HG02870 (cell line): ENCODE results near the gene ZDHHC14.

Source experiments
- ATAC-seq: cut with Tn5 transposase; IDR thresholded peaks from one replicate; pipeline ENCODE4 v1.9.1; 2021; ENCODE audit warnings: mild to moderate bottlenecking, moderate library complexity; ENCODE audit not compliant: unreplicated experiment

The ZDHHC14 gene

DNA sequence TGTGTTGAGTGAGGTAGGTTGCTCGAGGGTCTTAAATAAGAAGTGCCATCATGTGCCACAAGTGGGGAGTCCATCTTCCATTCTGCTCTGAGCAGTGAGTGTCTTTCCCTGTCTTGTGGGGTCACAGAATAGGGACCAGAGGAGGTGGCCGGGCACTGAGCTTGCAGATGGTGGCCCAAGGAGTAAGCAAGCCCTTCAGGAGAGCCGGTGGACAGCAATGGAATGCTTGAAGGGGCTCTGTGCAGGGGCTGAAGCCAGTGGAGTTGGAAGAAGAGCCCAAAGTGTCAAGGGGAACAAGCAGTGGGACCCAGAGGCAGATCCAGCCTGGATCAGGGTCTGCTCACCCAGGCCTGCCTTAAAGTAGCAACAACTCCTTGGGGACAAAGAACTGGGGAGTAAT, 228.6 kb downstream of the ZDHHC14 start:
- ATAC-seq = no peak

DNA sequence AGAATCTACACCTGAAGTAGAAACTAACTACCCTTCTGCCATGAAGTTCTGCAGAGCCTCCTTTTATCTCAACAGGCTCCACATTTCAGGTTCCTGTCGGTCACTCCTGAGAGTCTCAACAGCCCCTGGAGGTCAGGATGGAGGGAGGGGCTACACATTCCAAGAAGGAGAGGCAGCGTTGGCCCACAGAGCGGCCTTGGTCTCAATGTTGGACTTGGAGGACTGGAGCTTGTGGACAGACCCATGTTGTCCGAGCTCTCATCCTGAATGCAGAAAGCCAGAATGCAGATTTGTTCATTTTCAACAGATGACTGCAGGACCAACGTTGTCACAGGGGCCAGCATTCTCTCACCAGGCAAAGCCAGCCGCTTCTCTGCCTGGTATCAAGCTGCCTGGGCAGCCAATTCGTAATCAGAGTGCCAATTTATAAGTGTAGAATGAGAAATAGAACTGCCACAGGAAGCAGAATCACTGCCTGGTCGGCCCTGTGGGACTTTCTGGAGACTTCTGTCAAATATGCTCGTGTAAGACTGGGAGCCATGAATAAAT, 229.5 kb downstream of the ZDHHC14 start:
- no peak for ATAC-seq

DNA sequence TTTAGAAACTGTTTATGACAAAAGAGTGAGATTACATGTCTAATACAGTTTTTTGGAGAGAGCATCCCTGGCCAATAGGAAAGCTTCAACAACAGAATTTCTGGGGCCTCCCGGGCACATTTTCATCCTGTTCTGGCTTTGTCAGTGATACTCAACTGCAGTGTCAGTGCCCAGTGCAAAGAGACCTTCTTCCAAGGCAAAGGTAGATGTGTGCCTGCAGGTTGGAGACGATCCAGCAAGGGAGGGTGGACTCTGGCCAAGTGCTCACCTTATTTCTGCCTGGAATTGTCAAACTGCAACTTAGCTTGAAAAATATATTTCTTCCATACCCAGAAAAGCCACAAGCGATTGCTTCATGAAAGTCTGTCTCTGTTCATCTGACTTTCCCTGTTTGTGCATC, 230.4 kb downstream of the ZDHHC14 start:
- ATAC-seq = no peak

DNA sequence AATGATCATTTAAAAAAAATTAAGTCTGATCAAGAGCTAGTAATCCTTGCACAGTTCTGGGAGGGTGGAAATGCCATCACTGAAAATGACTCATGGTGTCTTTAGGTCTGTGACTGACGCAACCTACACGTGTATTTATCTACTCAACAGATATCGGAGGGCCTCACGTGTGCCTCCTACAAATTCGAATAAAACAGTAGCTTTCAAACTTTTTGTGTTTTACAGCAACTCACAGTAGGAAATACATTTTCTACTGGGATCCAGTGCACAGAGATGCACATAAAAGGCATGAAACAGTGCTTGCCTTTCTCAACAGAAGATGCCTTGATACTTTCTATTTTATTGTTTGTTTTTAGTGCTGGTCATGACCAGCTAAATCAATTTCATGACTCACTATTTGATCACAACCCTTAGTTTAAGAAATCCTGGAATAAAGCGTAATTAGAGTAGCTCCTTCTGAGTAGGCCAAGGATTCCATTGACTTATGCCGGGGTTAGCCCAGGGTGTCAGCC, 232.1 kb downstream of the ZDHHC14 start:
- no peak for ATAC-seq

DNA sequence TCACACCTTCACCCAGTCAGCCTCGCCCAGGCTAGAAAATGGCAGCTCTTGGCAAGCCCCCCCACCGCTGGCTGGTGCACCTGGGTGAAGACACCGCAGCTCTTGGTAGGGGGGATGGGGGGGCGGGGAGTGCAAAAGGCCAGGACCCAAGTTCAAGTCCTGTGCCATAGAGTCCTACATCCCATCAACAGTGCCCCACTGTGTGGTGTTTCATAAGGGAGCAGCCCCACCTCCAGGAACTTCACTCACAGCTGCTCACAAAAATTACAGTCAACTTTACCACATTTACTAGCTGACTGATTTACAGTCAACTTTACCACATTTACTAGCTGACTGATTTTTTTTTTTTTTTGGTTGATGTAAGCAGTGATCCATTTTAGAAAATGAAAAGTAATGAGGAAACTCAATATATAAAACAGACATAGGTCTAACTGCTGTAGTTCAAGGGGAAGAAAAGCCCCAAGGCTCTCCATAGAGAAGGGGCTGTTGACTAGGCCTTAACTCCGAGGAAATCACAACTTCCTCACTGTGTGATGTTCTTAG, 233.1 kb downstream of the ZDHHC14 start:
- ATAC-seq = no peak

DNA sequence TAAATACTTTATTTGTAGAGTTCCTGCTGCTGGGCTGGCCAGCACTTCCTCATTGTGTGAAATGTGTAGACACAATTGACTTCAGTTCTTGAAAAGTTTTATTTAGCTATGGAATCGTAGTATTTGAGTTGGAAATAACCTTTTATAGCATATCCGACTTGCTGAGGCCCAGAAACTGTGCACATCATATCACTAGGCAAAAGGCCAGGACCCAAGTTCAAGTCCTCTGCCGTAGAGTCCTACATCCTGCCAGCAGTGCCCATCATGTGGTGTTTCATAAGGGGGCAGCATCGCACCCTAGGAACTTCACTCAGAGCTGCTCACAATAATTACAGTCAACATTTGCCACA, 234.4 kb downstream of the ZDHHC14 start:
- no peak for ATAC-seq

DNA sequence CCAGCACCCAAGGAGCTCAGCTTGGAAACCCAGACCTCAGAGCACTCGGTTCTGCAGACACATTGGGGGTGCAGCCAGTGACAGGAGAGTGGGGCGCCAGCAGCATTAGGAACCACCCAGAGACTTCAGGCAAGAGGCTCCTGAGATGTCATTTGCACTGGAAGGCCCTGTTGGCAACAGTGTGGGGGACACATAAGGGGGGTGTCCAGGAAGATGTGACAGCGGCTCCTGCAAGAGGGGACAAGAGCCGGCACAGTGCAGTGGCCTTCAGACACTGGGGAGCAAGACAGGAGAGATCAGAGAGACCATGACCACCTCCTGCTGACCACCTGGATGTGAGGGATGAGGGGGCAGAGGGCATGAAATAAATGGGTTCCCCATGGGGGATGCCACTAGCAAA, 235.0 kb downstream of the ZDHHC14 start:
- no peak for ATAC-seq

DNA sequence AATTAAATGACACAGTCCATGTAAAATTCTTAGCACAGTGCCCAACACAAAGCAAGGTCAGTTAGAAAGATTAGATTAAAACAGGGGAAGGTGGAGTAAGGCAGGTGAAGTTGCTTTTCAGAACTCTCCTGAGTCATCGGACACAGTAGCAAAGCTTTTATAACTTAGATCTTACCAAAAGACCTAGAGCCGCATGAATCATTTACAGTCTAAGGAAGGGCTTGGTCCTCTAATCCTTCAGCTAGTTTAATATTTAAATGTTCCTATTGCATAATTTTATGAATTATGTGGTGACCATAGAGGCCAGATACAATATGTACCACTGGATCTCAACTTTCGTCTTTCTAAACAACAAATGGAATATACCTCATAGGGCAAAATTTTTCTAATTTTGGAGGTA, 240.0 kb downstream of the ZDHHC14 start:
- no peak for ATAC-seq

DNA sequence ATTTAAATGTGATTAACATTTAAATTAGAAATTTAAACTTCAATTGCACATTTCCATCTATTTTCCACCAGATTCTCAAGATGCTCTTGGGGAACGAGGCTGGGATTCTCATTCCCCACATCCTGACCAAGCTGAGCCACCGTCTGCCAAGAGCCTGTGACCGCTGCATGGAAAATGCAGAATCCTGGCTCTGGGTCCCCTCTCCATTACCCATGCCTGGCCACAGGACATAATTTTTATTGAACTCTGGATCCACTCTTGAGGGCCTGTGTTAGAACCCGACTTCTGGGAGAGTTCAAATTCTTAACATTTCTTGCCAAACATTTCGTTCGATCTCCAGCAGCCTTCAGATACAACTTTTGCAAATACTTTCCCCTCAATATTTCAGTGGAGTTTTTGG, 240.4 kb downstream of the ZDHHC14 start:
- ATAC-seq = no peak

DNA sequence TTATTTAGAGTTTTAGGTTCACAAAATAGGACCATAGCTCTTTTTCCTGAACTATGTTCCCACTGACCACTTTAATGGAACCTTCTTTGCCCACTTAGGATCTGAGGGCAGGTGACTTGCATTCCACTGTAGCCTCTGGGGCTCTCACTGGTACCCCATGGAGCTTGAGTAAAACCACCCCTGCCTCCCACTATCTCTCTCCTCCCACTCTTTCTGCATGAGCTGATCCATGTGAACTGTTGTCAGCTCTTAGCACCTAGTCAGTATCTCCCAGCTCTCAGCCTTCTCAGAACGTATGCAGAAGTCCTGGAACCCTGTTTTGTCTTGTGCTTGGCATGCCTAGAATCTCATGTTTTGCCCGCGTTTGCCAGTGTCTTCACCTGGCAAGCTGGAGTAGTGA, 241.4 kb downstream of the ZDHHC14 start:
- no peak for ATAC-seq

DNA sequence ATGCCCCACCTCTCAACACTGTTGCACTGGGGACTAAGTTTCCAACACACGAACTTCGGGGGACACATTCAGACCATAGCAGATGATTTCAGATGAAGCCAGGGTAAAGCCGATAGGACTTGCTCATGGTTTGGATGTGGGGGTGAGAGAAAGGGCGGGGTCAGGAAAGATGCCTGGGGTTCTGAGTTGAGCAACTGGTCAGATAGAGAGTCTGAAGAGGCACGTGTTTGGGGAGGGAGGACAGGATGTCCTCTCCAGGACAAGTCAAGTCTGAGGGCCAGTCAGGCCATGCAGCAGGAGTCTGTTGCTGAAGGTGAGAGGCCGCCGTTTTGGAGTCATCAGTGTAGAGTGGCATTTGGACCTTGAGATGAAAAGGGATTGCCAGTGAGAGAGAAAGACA, 244.1 kb downstream of the ZDHHC14 start:
- ATAC-seq = no peak

DNA sequence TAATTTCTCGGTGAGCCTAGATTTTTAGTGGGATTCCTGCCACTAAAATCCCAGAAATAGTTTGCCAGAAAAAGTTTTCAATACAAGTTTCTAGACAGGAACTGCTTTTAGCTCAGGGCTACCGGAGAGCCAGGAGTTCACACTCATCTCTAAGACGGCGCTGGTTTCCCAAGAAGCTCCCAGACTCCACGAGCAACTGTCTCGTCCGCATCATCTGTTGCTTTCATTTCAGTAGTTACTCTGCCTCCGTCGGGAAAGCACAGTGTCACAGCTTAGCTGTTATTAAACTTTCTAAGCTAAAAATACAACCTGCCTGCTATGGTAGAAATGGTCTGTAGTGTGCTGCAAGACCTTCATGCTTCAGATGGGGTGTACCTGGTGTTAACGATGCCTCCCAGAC, 244.8 kb downstream of the ZDHHC14 start:
- ATAC-seq = no peak

DNA sequence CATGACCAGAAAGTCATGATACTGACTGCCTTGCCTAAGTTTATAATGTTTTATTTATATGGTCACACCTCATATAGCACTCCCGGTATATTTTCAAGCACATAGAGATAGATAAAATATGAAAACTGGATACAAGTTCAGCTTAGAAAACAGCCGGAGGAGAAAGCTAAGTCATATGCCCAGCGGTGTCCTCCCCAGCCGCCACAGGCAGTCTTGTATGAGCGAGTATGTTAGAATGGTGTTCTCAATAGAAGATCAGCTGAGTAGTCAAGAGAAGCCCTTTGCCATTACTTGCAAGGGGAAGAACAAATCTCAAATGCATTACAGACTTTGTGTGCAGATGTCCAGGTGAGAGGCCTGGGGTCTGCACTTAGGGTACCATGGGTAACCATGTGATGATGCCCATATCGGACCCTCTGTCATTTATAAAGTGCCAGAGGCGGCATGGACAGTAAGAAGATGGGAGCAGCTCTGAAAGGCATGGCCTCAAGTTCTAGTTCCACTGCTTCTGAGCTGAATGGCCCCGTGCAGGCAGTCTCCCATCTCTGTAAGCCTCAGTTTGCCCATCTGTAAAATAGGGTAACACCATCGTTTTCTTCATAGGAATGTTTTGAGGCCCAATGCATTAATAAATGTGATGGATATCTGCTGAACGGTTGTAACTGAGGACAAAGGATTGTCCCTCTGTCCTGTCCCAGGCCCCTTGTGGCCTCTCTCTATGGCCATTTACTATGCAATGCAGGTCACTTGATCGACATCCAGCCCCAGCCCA, 246.4 kb downstream of the ZDHHC14 start:
- no peak for ATAC-seq

DNA sequence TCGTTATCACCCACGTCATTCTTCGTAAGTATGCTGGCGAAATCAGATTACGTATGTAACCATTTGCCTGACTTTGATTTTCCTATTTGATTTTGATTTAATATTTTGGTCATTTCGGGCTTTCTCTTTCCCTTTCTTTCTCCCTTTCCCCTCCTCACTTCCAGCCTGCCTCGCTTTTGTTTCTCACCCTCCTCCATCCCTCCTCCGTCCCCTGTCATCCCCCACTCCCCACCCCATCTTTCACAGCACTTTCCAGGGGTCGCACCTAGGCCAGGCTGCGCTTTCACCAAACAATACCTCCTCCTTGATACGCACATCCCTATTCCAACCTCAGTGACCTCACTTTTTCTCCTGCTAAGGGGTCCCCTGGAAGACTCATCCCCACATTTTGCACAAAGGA, 247.5 kb downstream of the ZDHHC14 start:
- ATAC-seq = no peak

DNA sequence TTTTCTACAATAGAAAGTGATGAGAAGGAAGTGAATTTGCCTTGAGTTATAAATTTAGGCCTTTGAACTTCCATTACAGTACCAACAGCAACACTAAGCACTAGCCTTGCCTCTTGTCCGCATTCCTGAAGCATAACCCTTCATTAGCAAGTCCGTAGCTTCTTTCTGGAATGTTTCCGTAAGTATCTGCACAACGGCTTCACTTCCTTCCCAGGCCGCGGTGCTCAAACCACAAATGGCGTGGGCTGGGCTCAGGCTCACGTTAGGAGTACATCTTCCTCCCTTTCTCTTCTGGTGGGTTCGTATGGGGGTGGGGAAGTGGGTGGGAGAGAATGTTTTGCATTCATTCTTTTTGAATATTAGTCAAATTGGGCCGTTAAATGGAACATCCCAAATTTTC, 248.2 kb downstream of the ZDHHC14 start:
- no peak for ATAC-seq

DNA sequence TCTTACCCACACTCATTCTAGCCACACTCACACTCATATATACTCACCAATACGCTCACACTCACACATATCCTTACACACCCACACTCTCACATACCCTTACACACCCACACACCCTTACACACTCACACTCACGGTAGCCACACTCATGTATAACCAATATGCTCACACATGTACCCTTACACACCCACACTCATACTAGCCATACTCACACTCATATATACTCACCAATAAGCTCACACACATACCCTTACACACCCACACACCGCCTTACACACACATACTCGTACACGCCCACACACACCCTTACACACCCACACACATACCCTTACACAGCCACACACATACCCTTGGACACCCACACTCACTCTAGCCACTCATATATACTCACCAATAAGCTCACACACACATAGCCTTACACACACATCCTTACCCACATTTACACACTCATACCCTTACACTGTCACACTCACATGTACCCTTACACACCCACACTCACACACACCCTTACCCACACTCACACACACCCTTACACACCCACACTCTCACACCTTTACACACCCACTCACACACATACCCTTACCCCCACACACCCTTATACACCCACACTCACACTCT, 249.6 kb downstream of the ZDHHC14 start:
- ATAC-seq = no peak

DNA sequence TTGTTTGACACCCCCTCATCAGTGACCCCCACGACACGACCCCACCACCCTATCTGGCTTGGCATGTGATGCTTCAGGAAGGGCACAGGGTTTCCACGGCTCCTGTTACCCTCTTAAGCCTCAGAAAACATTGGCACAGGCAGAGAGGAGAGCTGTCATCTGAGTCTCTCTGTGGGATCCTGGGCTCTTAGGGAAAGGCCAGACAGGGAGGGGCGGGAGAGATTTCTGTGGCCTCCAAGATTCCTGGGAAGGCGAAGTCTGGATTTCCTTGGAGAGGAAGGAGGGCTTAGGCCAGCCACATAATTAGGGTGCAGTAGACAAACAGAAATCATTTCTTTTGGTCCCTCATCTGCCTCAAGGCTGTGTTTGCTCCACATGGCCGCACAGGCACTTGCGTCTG, 250.4 kb downstream of the ZDHHC14 start:
- no peak for ATAC-seq

DNA sequence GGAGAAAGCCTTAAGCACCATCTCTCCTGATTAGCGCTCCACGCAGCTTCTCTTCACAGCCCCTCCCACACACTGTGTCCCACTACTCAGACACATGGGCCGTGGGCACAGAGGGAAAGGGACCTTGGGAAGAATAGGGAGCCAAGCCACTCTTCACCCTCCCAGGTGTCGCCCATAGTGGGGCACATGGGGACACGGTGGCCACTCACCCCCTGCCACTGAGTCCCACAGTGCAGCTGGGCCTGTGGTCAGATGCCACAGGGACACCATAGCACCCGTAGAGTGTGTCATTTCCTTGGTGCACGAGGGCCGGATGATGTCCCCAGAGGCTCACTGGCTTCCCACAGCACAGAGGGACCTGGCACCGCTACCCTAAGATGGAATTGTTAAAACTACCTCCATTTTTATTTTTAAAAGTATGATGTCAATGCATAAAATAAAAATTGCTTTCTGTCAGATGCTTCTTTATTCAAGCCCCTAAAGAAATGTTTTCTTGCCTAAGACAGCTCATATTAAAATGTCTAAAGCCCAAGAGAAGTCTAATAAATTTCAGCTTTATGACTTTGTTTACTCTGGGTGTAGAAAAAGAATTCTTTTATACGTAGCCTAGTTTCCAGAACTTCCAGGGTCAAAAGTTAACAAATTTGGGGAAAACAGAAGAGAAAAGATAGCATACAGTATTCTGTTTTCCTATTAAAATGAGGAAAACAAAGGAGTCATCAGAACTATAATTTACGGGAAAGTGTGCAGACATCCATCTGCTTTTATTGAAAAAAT, 251.0 kb downstream of the ZDHHC14 start:
- ATAC-seq = no peak

DNA sequence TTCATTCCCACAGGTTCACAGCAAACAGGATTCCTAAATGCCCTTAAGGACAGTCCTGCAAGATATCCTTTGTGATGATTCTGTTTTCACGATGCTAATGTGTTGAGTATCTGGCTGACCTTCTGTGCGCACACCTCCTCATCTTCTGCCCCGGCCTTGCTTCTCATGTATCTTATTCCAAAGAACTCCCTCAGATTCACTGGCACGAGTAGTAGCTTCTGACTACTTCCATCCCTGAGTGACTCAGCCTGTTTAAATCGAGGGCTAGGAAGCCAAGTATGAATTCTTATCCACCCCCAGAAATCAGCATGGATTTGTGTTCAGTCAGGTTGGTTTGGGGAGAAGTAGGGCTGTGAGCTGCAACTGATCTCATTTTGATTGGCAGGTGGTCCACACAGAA, 251.8 kb downstream of the ZDHHC14 start:
- no peak for ATAC-seq

DNA sequence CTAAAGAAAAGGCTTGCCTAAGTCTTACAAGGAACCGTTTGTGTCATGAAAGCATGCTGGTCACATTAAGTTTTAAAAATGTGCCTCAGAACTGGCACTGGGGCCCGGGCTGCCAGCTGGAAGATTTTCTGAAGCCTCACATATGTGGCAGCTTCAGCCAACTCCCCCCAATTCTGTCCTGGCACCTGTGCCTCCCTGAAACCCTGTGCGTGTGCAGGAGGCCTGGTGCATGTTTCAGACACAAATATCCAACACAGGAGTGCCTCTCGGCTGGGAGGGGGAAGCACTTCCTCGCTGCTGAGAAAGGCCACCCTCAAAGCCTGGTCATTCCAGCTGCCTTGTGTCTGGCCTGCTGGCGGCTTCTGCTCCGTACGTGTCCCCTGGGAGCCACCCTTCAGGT, 253.6 kb downstream of the ZDHHC14 start:
- ATAC-seq = no peak
